H9 (cell line): Measurements from ENCODE around the gene NUMBL. TPM values are rescaled to one million over a fixed set of nuclear protein-coding genes. Genes with fewer than 3 reads are reported as not detected.

ENCODE experiments used
- DNase-seq: peaks from one replicate; pipeline ENCODE4 v3.0.0-alpha.2; 2017
- H2AFZ ChIP-seq: one replicate; pipeline ENCODE4 v1.6.1; 2013; ENCODE audit warnings: mild to moderate bottlenecking, low read length, control low read depth, moderate library complexity
- H2AK5ac ChIP-seq: 2 replicates; pipeline ENCODE4 v1.6.1; 2013; ENCODE audit warnings: low read length, control low read depth, mixed read lengths; ENCODE audit not compliant: insufficient read length
- H2BK120ac ChIP-seq: one replicate; pipeline ENCODE4 v1.6.1; 2013; ENCODE audit warnings: low read depth, mild to moderate bottlenecking, low read length, control low read depth, inconsistent platforms; ENCODE audit not compliant: poor library complexity, severe bottlenecking
- H2BK12ac ChIP-seq: 2 replicates; pipeline ENCODE4 v1.6.1; 2013; ENCODE audit warnings: low read length, control low read depth, mixed read lengths, low read depth; ENCODE audit not compliant: insufficient read length
- H2BK15ac ChIP-seq: 2 replicates; pipeline ENCODE4 v1.6.1; 2013; ENCODE audit warnings: low read depth, low read length, control low read depth
- H2BK20ac ChIP-seq: one replicate; pipeline ENCODE4 v1.6.1; 2013; ENCODE audit warnings: low read depth, mild to moderate bottlenecking, low read length, control low read depth, inconsistent platforms; ENCODE audit not compliant: poor library complexity, severe bottlenecking
- H2BK5ac ChIP-seq: 2 replicates; pipeline ENCODE4 v1.6.1; 2013; ENCODE audit warnings: low read length, control low read depth, mixed read lengths; ENCODE audit not compliant: insufficient read length
- H3K14ac ChIP-seq: 2 replicates; pipeline ENCODE4 v1.6.1; 2013; ENCODE audit warnings: low read length, control low read depth; ENCODE audit not compliant: insufficient read depth
- H3K18ac ChIP-seq: 2 replicates; pipeline ENCODE4 v1.6.1; 2013; ENCODE audit warnings: low read depth, mild to moderate bottlenecking, mixed read lengths, low read length, control low read depth; ENCODE audit not compliant: insufficient read length
- H3K23ac ChIP-seq: 2 replicates; pipeline ENCODE4 v1.6.1; 2013; ENCODE audit warnings: low read length, control low read depth, mixed read lengths, low read depth; ENCODE audit not compliant: insufficient read length
- H3K23me2 ChIP-seq: 2 replicates; pipeline ENCODE4 v1.6.1; 2013; ENCODE audit warnings: low read depth, mild to moderate bottlenecking, mixed read lengths, low read length, control low read depth; ENCODE audit not compliant: insufficient read length, poor library complexity, severe bottlenecking
- H3K27ac ChIP-seq: 2 replicates; pipeline ENCODE4 v1.5.1; 2013; ENCODE audit warnings: low read length, control low read depth, mixed read lengths, low read depth; ENCODE audit not compliant: insufficient read length
- H3K27me3 ChIP-seq: 2 replicates; pipeline ENCODE4 v1.6.1; 2013; ENCODE audit warnings: low read length, control low read depth, inconsistent platforms; ENCODE audit not compliant: insufficient read depth
- H3K4ac ChIP-seq: 2 replicates; pipeline ENCODE4 v1.6.1; 2013; ENCODE audit warnings: low read depth, mild to moderate bottlenecking, control low read depth, inconsistent platforms, low read length, moderate library complexity
- H3K4me1 ChIP-seq: 2 replicates; pipeline ENCODE4 v1.6.1; 2013; ENCODE audit warnings: low read length, control low read depth, inconsistent platforms; ENCODE audit not compliant: insufficient read depth
- H3K4me2 ChIP-seq: 2 replicates; pipeline ENCODE4 v1.6.1; 2013; ENCODE audit warnings: low read length, control low read depth, mixed read lengths; ENCODE audit not compliant: insufficient read length, insufficient read depth
- H3K56ac ChIP-seq: 2 replicates; pipeline ENCODE4 v1.6.1; 2013; ENCODE audit warnings: low read depth, mild to moderate bottlenecking, mixed read lengths, low read length, control low read depth; ENCODE audit not compliant: insufficient read length
- H3K79me1 ChIP-seq: 2 replicates; pipeline ENCODE4 v1.6.1; 2013; ENCODE audit warnings: low read depth, mild to moderate bottlenecking, moderate library complexity, low read length, control low read depth, inconsistent platforms; ENCODE audit not compliant: insufficient read depth, poor library complexity, severe bottlenecking
- H3K79me2 ChIP-seq: 2 replicates; pipeline ENCODE4 v1.6.1; 2013; ENCODE audit warnings: low read length, control low read depth, inconsistent platforms; ENCODE audit not compliant: insufficient read depth
- H3K9ac ChIP-seq: 2 replicates; pipeline ENCODE4 v1.6.1; 2013; ENCODE audit warnings: low read length, control low read depth, mixed read lengths; ENCODE audit not compliant: insufficient read length; ENCODE audit errors: extremely low read depth
- H3K9me3 ChIP-seq: one replicate; pipeline ENCODE4 v1.6.1; 2013; ENCODE audit warnings: low read depth, low read length, inconsistent platforms; ENCODE audit not compliant: control insufficient read depth
- H3T11ph ChIP-seq: one replicate; pipeline ENCODE4 v1.6.1; 2013; ENCODE audit warnings: mild to moderate bottlenecking, low read length, control low read depth, inconsistent platforms
- H4K20me1 ChIP-seq: one replicate; pipeline ENCODE4 v1.6.1; 2013; ENCODE audit not compliant: control insufficient read depth, insufficient read length, insufficient read depth
- H4K5ac ChIP-seq: 2 replicates; pipeline ENCODE4 v1.6.1; 2013; ENCODE audit warnings: low read depth, mild to moderate bottlenecking, mixed read lengths, low read length, control low read depth; ENCODE audit not compliant: insufficient read length
- H4K8ac ChIP-seq: replicated peaks from 2 replicates; pipeline ENCODE4 v1.6.1; 2013; ENCODE audit warnings: low read length, control low read depth, mixed read lengths, low read depth; ENCODE audit not compliant: insufficient read length
- H4K91ac ChIP-seq: 2 replicates; pipeline ENCODE4 v1.6.1; 2013; ENCODE audit warnings: low read depth, mild to moderate bottlenecking, moderate library complexity, mixed read lengths, low read length, control low read depth; ENCODE audit not compliant: insufficient read length
- H3K27ac Mint-ChIP-seq, 3 experiments: 2 replicates in 2 of 3; 3 replicates in 1 of 3; pipeline ENCODE4 v1.8.0; 2020 to 2021; ENCODE audit warnings: mixed read lengths in 3 of 3, mild to moderate bottlenecking in 1 of 3, moderate library complexity in 1 of 3
- H3K27me3 Mint-ChIP-seq: 2 replicates; pipeline ENCODE4 v1.8.0; 2021; ENCODE audit warnings: low read depth, mild to moderate bottlenecking, moderate library complexity, mixed read lengths
- H3K36me3 Mint-ChIP-seq, 3 experiments: 2 replicates in 2 of 3; 3 replicates in 1 of 3; pipeline ENCODE4 v1.8.0; 2020 to 2021; ENCODE audit warnings: low read depth in 3 of 3, mixed read lengths in 3 of 3; ENCODE audit not compliant: insufficient read depth in 1 of 3
- H3K4me1 Mint-ChIP-seq, 2 experiments: 2 replicates each; pipeline ENCODE4 v1.8.0; 2020; ENCODE audit warnings: mixed read lengths in 2 of 2
- H3K4me3 Mint-ChIP-seq, 2 experiments: 2 replicates in 1 of 2; 3 replicates in 1 of 2; pipeline ENCODE4 v1.8.0; 2020 to 2021; ENCODE audit warnings: mild to moderate bottlenecking in 2 of 2, mixed read lengths in 2 of 2, moderate library complexity in 1 of 2
- H3K9me3 Mint-ChIP-seq, 2 experiments: 2 replicates in 1 of 2; 3 replicates in 1 of 2; pipeline ENCODE4 v1.8.0; 2020; ENCODE audit warnings: mild to moderate bottlenecking in 2 of 2, mixed read lengths in 2 of 2, moderate library complexity in 1 of 2
- CTCF ChIP-seq: fragments of 200-600 bp; sonication (generic); conservative IDR thresholded peaks from 3 replicates; pipeline ENCODE4 v1.8.0; 2021; ENCODE audit warnings: antibody characterized with exemption, mild to moderate bottlenecking
- WGBS: extraction: QIAGEN DNeasy Blood & Tissue Kit; methylation state at CpG from one replicate; pipeline ENCODE4 v1.1.7; 2013; ENCODE audit warnings: missing lambda C conversion rate, low lambda C conversion rate, mixed read lengths; ENCODE audit not compliant: insufficient read length; ENCODE audit errors: extremely low coverage; 5-methylcytosine and 5-hydroxymethylcytosine counted together
- total RNA-seq: library from RNA; stranded (reverse); gene quantifications from 2 replicates; pipeline ENCODE4 v1.2.1, GENCODE V29; 2021

Gene NUMBL
- total RNA-seq, 1 experiment from 2014 or later: 34.5 TPM

GRCh38 chr19:40622773-40623075 lies 67.7 kb downstream of the NUMBL start:
- Mint-ChIP-seq H3K9me3 (peaks cover 0 to 3% of the 10 kb centered on the region in 2 experiments; a peak in 3 of 5 replicates), H3K4me3 (no peak overlapping the region), H3K36me3 (peaks cover 41 to 82% (median 66%) of the 10 kb centered on the region in 3 experiments; a peak in 6 of 7 replicates), H3K27me3 (no peaks in the 10 kb centered on the region), H3K27ac (peak overlapping the region in 1 of 3 experiments; percentile 95; a peak in 1 of 7 replicates), H3K4me1 (peaks cover 16 to 23% of the 10 kb centered on the region in 2 experiments)
- Histone ChIP-seq H2BK12ac (no peak overlapping the region), H3K4ac (no peak overlapping the region), H2BK15ac (no peak overlapping the region), H2BK20ac (no peak overlapping the region), H3K79me2 (no peaks in the 10 kb centered on the region), H3T11ph (no peak overlapping the region), H3K14ac (no peak overlapping the region), H2AFZ (no peak overlapping the region), H2AK5ac (no peak overlapping the region), H3K4me2 (no peak overlapping the region), H4K5ac (no peak overlapping the region), H3K18ac (no peak overlapping the region), H4K91ac (no peak overlapping the region), H3K9me3 (no peaks in the 10 kb centered on the region), H3K23ac (no peak overlapping the region), H2BK120ac (no peak overlapping the region), H2BK5ac (no peak overlapping the region), H3K56ac (no peak overlapping the region), H4K20me1 (no peaks in the 10 kb centered on the region), H3K27ac (no peak overlapping the region), H3K23me2 (no peaks in the 10 kb centered on the region), H3K27me3 (no peaks in the 10 kb centered on the region), H4K8ac (no peak overlapping the region), H3K9ac (no peak overlapping the region), H3K4me1 (no peaks in the 10 kb centered on the region), H3K79me1 (no peaks in the 10 kb centered on the region)
- WGBS: no CpG with 5 or more reads among the region's 7 CpGs
- DNase-seq: no peak
- no peak for TF ChIP-seq CTCF
